PC-3 (cell line): ENCODE results near the gene TSHZ2. TPM values are rescaled to one million over a fixed set of nuclear protein-coding genes. Genes with fewer than 3 reads are reported as not detected.

Source experiments
- ATAC-seq: fragments of 200-7000 bp; cut with Tn5 transposase; 2 replicates; pipeline ENCODE4 v1.9.1; 2020; ENCODE audit warnings: mild to moderate bottlenecking, moderate library complexity
- BruUV-seq: library from RNA; stranded (reverse); fragments of 400-500 nt; replicated peaks from 2 replicates; lab custom pipeline; 2021; lab: Mats Ljungman, UMichigan
- CTCF ChIA-PET: fragments of 300-600 bp; sonication (Branson Sonifier 250); formaldehyde crosslinking; loops from one replicate; lab custom pipeline; 2022; ENCODE audit warnings: antibody characterized with exemption; lab: Charles Lee
- POLR2A ChIA-PET: fragments of 300-600 bp; sonication (Branson Sonifier 250); formaldehyde crosslinking; loops from one replicate; lab custom pipeline; 2022; ENCODE audit warnings: antibody characterized with exemption; ENCODE audit not compliant: unreplicated experiment; lab: Charles Lee
- DNase-seq: peaks from one replicate; pipeline ENCODE4 v3.0.0-alpha.2; 2015
- H2AFZ ChIP-seq: fragments of 300-600 bp; sonication (generic); 2 replicates; pipeline ENCODE4 v1.6.0; 2016; ENCODE audit warnings: antibody characterized with exemption, low read length
- H3F3A ChIP-seq: fragments of 300-600 bp; sonication (generic); one replicate; pipeline ENCODE4 v1.6.0; 2017; ENCODE audit warnings: antibody characterized with exemption, low read length, control low read depth, mild to moderate bottlenecking; ENCODE audit not compliant: unreplicated experiment
- H3K27ac ChIP-seq: fragments of 300-600 bp; sonication (generic); 2 replicates; pipeline ENCODE4 v1.5.1; 2016; ENCODE audit warnings: mild to moderate bottlenecking, low read length
- H3K27me3 ChIP-seq: fragments of 300-600 bp; sonication (generic); 2 replicates; pipeline ENCODE4 v1.6.1; 2016; ENCODE audit warnings: low read length, mixed read lengths
- H3K36me3 ChIP-seq: fragments of 300-600 bp; sonication (generic); 2 replicates; pipeline ENCODE4 v1.6.1; 2016; ENCODE audit warnings: low read depth, mixed run types, low read length, mixed read lengths
- H3K4me1 ChIP-seq: fragments of 300-600 bp; sonication (generic); 2 replicates; pipeline ENCODE4 v1.5.1; 2016; ENCODE audit warnings: low read length; ENCODE audit not compliant: insufficient read depth
- H3K4me2 ChIP-seq: fragments of 300-600 bp; sonication (generic); 2 replicates; pipeline ENCODE4 v1.6.0; 2016; ENCODE audit warnings: low read length
- H3K4me3 ChIP-seq: fragments of 300-600 bp; sonication (generic); 2 replicates; pipeline ENCODE4 v1.5.1; 2016; ENCODE audit warnings: mild to moderate bottlenecking, low read length, mixed read lengths
- H3K79me2 ChIP-seq: fragments of 300-600 bp; sonication (generic); 2 replicates; pipeline ENCODE4 v1.6.1; 2017; ENCODE audit warnings: low read length, mixed read lengths
- H3K9ac ChIP-seq: fragments of 300-600 bp; sonication (generic); 2 replicates; pipeline ENCODE4 v1.6.0; 2016; ENCODE audit warnings: mild to moderate bottlenecking, low read length
- H3K9me2 ChIP-seq: fragments of 300-600 bp; sonication (generic); replicated peaks from 2 replicates; pipeline ENCODE4 v1.6.1; 2016; ENCODE audit warnings: mixed run types, low read length, mixed read lengths
- H3K9me3 ChIP-seq: fragments of 300-600 bp; sonication (generic); 2 replicates; pipeline ENCODE4 v1.6.1; 2016; ENCODE audit warnings: low read length, mixed read lengths
- H4K20me1 ChIP-seq: fragments of 300-600 bp; sonication (generic); 2 replicates; pipeline ENCODE4 v1.6.1; 2016; ENCODE audit warnings: low read length, mixed read lengths
- EZH2 ChIP-seq: fragments of 300-600 bp; sonication (generic); IDR thresholded peaks from one replicate; pipeline ENCODE4 v1.6.1; 2017; ENCODE audit warnings: antibody characterized with exemption, mild to moderate bottlenecking, low read length; ENCODE audit not compliant: unreplicated experiment
- EZH2phosphoT487 ChIP-seq: fragments of 300-600 bp; sonication (generic); IDR thresholded peaks from 2 replicates; pipeline ENCODE4 v1.6.1; 2018; ENCODE audit warnings: mild to moderate bottlenecking, antibody characterized with exemption, low read length, borderline replicate concordance
- intact Hi-C: fragments of 100-400 bp; cut with micrococcal nuclease; formaldehyde crosslinking; loops from 2 replicates; pipeline ENCODE4 v1.9.0; 2023
- total RNA-seq: library from RNA; depleted of rRNA; stranded (reverse); fragments of >200 nt; gene quantifications from 2 replicates; pipeline ENCODE4 v1.2.3, GENCODE V29; 2014
- TF ChIP-seq, protein P1 (sequence below): fragments of 300-600 bp; sonication (generic); conservative IDR thresholded peaks from 2 replicates; pipeline ENCODE4 v1.5.1; 2017; ENCODE audit warnings: antibody characterized with exemption, low read depth, mild to moderate bottlenecking, low read length

Gene TSHZ2
- total RNA-seq, 1 experiment from 2014 or later = not detected

GRCh38 chr20:53009979-53010735, 38.0 kb downstream of the TSHZ2 start:
- Histone ChIP-seq H3F3A (no peaks in the 10 kb centered on the region), H3K9me3 (no peaks in the 10 kb centered on the region), H3K4me1 (no peaks in the 10 kb centered on the region), H3K36me3 (no peaks in the 10 kb centered on the region), H3K9me2 (no peaks in the 10 kb centered on the region), H2AFZ (no peak overlapping the region), H3K4me3 (no peak overlapping the region), H4K20me1 (no peaks in the 10 kb centered on the region), H3K9ac (no peak overlapping the region), H3K27me3 (no peaks in the 10 kb centered on the region; the same call in 1 of the 2 replicates), H3K4me2 (no peak overlapping the region), H3K79me2 (no peaks in the 10 kb centered on the region), H3K27ac (no peak overlapping the region)
- TF ChIP-seq EZH2 (no peak), EZH2phosphoT487 (no peak)
- TF ChIP-seq, protein P1, sequence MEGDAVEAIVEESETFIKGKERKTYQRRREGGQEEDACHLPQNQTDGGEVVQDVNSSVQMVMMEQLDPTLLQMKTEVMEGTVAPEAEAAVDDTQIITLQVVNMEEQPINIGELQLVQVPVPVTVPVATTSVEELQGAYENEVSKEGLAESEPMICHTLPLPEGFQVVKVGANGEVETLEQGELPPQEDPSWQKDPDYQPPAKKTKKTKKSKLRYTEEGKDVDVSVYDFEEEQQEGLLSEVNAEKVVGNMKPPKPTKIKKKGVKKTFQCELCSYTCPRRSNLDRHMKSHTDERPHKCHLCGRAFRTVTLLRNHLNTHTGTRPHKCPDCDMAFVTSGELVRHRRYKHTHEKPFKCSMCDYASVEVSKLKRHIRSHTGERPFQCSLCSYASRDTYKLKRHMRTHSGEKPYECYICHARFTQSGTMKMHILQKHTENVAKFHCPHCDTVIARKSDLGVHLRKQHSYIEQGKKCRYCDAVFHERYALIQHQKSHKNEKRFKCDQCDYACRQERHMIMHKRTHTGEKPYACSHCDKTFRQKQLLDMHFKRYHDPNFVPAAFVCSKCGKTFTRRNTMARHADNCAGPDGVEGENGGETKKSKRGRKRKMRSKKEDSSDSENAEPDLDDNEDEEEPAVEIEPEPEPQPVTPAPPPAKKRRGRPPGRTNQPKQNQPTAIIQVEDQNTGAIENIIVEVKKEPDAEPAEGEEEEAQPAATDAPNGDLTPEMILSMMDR = no peak
- BruUV-seq = no TSS peak
- POLR2A ChIA-PET = no interaction called here
- CTCF ChIA-PET = no interaction called here
- ATAC-seq (no peak), DNase-seq (no peak)
- intact Hi-C loops = no loop called here

GRCh38 chr20:53011640-53012039, 39.5 kb downstream of the TSHZ2 start:
- no peaks in the 10 kb centered on the region for H4K20me1 ChIP-seq
- no peak for DNase-seq
- ChIA-PET CTCF (no interaction called here), POLR2A (no interaction called here)
- H3K79me2 ChIP-seq = no peaks in the 10 kb centered on the region
- no peak overlapping the region for H3K9ac ChIP-seq
- no peaks in the 10 kb centered on the region for H3K9me2 ChIP-seq
- no peak for ATAC-seq
- intact Hi-C loops = no loop called here
- no TSS peak for BruUV-seq
- H3K4me3 ChIP-seq = no peak overlapping the region
- H3K4me2 ChIP-seq = no peak overlapping the region
- no peaks in the 10 kb centered on the region for H3K4me1 ChIP-seq
- H2AFZ ChIP-seq = no peak overlapping the region
- no peaks in the 10 kb centered on the region for H3F3A ChIP-seq
- no peaks in the 10 kb centered on the region; the same call in 1 of the 2 replicates for H3K27me3 ChIP-seq
- H3K36me3 ChIP-seq = no peaks in the 10 kb centered on the region
- no peaks in the 10 kb centered on the region for H3K9me3 ChIP-seq
- TF ChIP-seq, protein P1 = no peak
- TF ChIP-seq EZH2 = no peak
- no peak for TF ChIP-seq EZH2phosphoT487
- no peak overlapping the region for H3K27ac ChIP-seq

DNA sequence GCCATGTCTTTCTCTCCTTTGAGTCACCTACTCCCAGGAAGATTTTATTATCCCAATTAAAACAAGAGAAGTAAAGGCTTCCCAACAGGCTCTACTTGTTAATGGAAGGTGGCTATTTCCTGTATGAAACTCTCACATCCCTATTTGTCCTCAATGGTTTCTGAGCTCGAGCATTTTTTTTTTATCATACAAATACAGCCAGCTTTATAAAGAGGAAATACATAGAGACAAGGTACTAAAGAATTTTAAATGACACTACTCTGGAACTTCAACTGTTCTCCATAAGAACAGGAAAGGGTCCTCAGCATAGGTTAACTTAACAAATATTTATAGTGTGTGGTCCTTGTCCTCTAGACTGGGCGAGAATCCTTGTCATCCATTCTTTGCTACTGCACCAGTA, 41.0 kb downstream of the TSHZ2 start:
- Histone ChIP-seq H3K9me2 (no peaks in the 10 kb centered on the region), H3K9me3 (no peaks in the 10 kb centered on the region), H3K4me1 (no peaks in the 10 kb centered on the region), H3K36me3 (no peaks in the 10 kb centered on the region), H2AFZ (no peak overlapping the region), H3F3A (no peaks in the 10 kb centered on the region), H3K79me2 (no peaks in the 10 kb centered on the region), H3K27me3 (no peaks in the 10 kb centered on the region; the same call in 1 of the 2 replicates), H3K4me3 (no peak overlapping the region), H4K20me1 (no peaks in the 10 kb centered on the region), H3K27ac (no peak overlapping the region), H3K9ac (no peak overlapping the region), H3K4me2 (no peak overlapping the region)
- POLR2A ChIA-PET = no interaction called here
- no peak for TF ChIP-seq EZH2phosphoT487
- TF ChIP-seq, protein P1 = no peak
- TF ChIP-seq EZH2 = no peak
- intact Hi-C loops = no loop called here
- no peak for DNase-seq
- ATAC-seq = no peak
- BruUV-seq = no TSS peak
- CTCF ChIA-PET = no interaction called here
